HK-2 (cell line): ENCODE results near the gene EPDR1.

Experiments used
- DNase-seq: peaks from one replicate; pipeline ENCODE4 v3.0.0-alpha.2; 2018; ENCODE audit not compliant: unreplicated experiment

The EPDR1 gene

GRCh38 chr7:37920305-37920848 is at the start of gene EPDR1:
Gene EPDR1, plus strand, starts transcription at chr7:37920640. Its CDS starts 300 bp downstream, at chr7:37920940.
- DNase-seq: peak; percentile 80

- no peak for DNase-seq
These were observed 38.4 kb upstream of the EPDR1 start for GRCh38 chr7:37882086-37882485.

GRCh38 chr7:37893359-37893758 is 27.1 kb upstream of the EPDR1 start:
- no peak for DNase-seq

GRCh38 chr7:37894671-37895070 is 25.8 kb upstream of the EPDR1 start:
- no peak for DNase-seq

- peak; percentile 10 for DNase-seq
These were observed 20.7 kb upstream of the EPDR1 start for GRCh38 chr7:37899712-37900247.

GRCh38 chr7:37901236-37901827 is 19.1 kb upstream of the EPDR1 start:
- DNase-seq: no peak

GRCh38 chr7:37901890-37902524 is 18.4 kb upstream of the EPDR1 start:
- DNase-seq: no peak

- DNase-seq: no peak
These were observed 12.1 kb upstream of the EPDR1 start for GRCh38 chr7:37908221-37908788.

GRCh38 chr7:37912756-37913155 is 7.7 kb upstream of the EPDR1 start:
- DNase-seq: no peak

GRCh38 chr7:37915438-37915837 is 5.0 kb upstream of the EPDR1 start:
- no peak for DNase-seq

GRCh38 chr7:37916017-37916672 is 4.3 kb upstream of the EPDR1 start:
- no peak for DNase-seq

- peak; percentile 51 for DNase-seq
These were observed 3.5 kb upstream of the EPDR1 start, which contains the start of gene SFRP4 for GRCh38 chr7:37916673-37917660. Gene SFRP4, minus strand, starts transcription at chr7:37916817. Its CDS starts 280 bp downstream, at chr7:37916537.

GRCh38 chr7:37918526-37918925 is 1.9 kb upstream of the EPDR1 start:
- no peak for DNase-seq

- DNase-seq: peak; percentile 71
These were observed 687 bp downstream of the EPDR1 start for GRCh38 chr7:37920849-37921805.

GRCh38 chr7:37921876-37922275 is 1.4 kb downstream of the EPDR1 start:
- no peak for DNase-seq

- DNase-seq: no peak
These were observed 3.6 kb downstream of the EPDR1 start for GRCh38 chr7:37923996-37924395.

GRCh38 chr7:37924491-37925041 is 4.1 kb downstream of the EPDR1 start:
- DNase-seq: no peak

GRCh38 chr7:37925620-37926019 is 5.2 kb downstream of the EPDR1 start:
- no peak for DNase-seq

GRCh38 chr7:37927773-37928444 is 7.5 kb downstream of the EPDR1 start:
- DNase-seq: no peak
